HFFc6 (cell line): ENCODE data around the gene RAB9A. TPM values are rescaled to one million over a fixed set of nuclear protein-coding genes. Genes with fewer than 3 reads are reported as not detected.

Experiments
- DNase-seq: peaks from one replicate; pipeline ENCODE4 v3.0.0-alpha.2; 2018
- H3K27ac Mint-ChIP-seq: 2 replicates; pipeline ENCODE4 v1.8.0; 2020; ENCODE audit warnings: mild to moderate bottlenecking, mixed read lengths
- H3K27me3 Mint-ChIP-seq: 2 replicates; pipeline ENCODE4 v1.8.0; 2021; ENCODE audit warnings: mild to moderate bottlenecking, moderate library complexity, mixed read lengths; ENCODE audit not compliant: insufficient read depth
- H3K36me3 Mint-ChIP-seq: 2 replicates; pipeline ENCODE4 v1.8.0; 2021; ENCODE audit warnings: low read depth, mixed read lengths
- H3K4me1 Mint-ChIP-seq: 2 replicates; pipeline ENCODE4 v1.8.0; 2020; ENCODE audit warnings: low read depth, mixed read lengths
- H3K4me3 Mint-ChIP-seq: 2 replicates; pipeline ENCODE4 v1.8.0; 2020; ENCODE audit warnings: mild to moderate bottlenecking, moderate library complexity, mixed read lengths
- H3K9me3 Mint-ChIP-seq: 2 replicates; pipeline ENCODE4 v1.8.0; 2020; ENCODE audit warnings: mild to moderate bottlenecking, mixed read lengths
- total RNA-seq, 6 experiments: library from RNA; stranded (reverse); fragmentation: NEBNext Ultra II Directional; extraction: Animal tissue kit (Norgen Biotek cat#: 25700); gene quantifications; 2 replicates in 1 of 6; 3 replicates in 5 of 6; pipeline ENCODE4 v1.2.3, GENCODE V29; 2021
- TF ChIP-seq, protein P1 (sequence below): fragments of 200-600 bp; sonication (generic); IDR thresholded peaks from 2 replicates; pipeline ENCODE4 v1.5.0; 2021; ENCODE audit warnings: antibody characterized with exemption, mild to moderate bottlenecking

The RAB9A gene
- total RNA-seq, 6 experiments from 2014 or later: 13.5 to 18.3 (median 15.1) TPM

DNA sequence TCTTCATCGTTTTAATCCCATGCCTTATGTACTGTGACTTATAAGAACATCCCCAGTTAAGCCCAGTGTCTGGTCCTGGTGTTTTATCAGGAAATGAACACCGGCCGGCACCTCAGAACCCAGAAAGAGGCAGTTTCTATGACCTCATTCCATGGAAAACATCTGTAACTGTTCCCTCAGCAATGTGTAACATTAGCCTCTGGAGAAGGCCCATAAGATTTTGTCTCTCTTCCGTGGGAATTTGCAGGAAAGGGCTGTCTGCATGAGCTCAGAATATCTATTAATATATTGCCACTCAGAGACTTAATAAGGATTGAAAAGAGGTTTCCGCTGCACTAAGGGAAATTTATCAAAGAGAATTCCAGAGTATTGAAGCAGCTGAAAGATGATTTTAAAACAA, 39.1 kb upstream of the RAB9A start:
- H3K27ac Mint-ChIP-seq: 0 out of 2 replicates have a peak overlapping the region, but pooled peaks have one; percentile 16
- DNase-seq: no peak
- H3K36me3 Mint-ChIP-seq: no peaks in the 10 kb centered on the region
- H3K4me3 Mint-ChIP-seq: no peak overlapping the region
- H3K27me3 Mint-ChIP-seq: no peaks in the 10 kb centered on the region; the same call in 1 of the 2 replicates
- TF ChIP-seq, protein P1, sequence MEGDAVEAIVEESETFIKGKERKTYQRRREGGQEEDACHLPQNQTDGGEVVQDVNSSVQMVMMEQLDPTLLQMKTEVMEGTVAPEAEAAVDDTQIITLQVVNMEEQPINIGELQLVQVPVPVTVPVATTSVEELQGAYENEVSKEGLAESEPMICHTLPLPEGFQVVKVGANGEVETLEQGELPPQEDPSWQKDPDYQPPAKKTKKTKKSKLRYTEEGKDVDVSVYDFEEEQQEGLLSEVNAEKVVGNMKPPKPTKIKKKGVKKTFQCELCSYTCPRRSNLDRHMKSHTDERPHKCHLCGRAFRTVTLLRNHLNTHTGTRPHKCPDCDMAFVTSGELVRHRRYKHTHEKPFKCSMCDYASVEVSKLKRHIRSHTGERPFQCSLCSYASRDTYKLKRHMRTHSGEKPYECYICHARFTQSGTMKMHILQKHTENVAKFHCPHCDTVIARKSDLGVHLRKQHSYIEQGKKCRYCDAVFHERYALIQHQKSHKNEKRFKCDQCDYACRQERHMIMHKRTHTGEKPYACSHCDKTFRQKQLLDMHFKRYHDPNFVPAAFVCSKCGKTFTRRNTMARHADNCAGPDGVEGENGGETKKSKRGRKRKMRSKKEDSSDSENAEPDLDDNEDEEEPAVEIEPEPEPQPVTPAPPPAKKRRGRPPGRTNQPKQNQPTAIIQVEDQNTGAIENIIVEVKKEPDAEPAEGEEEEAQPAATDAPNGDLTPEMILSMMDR: no peak
- peaks cover 49% of the 10 kb centered on the region for H3K4me1 Mint-ChIP-seq
- no peaks in the 10 kb centered on the region for H3K9me3 Mint-ChIP-seq

DNA sequence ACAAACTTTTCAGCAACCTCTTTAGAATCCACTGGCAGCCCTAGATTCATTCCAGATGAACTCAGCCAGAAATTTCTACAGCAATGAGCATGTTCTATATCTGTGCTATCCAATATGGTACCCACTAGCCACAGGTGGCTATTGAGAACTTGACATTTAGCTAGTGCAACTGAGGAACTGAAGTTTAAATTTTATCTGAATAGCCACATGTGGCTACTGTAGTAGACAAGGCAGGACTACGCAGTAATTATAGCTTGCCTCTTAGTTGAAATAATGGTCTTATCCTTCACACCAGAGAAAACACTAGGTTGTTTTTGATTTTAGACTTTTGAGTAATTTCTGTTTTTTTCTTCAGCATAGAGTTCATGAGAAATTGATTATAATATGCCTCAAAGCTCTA, 38.6 kb upstream of the RAB9A start:
- Mint-ChIP-seq H3K27ac (no peak overlapping the region), H3K27me3 (no peaks in the 10 kb centered on the region; the same call in 1 of the 2 replicates), H3K4me1 (peaks cover 49% of the 10 kb centered on the region), H3K36me3 (no peaks in the 10 kb centered on the region), H3K4me3 (no peak overlapping the region), H3K9me3 (no peaks in the 10 kb centered on the region)
- DNase-seq: no peak
- TF ChIP-seq, protein P1: no peak

DNA sequence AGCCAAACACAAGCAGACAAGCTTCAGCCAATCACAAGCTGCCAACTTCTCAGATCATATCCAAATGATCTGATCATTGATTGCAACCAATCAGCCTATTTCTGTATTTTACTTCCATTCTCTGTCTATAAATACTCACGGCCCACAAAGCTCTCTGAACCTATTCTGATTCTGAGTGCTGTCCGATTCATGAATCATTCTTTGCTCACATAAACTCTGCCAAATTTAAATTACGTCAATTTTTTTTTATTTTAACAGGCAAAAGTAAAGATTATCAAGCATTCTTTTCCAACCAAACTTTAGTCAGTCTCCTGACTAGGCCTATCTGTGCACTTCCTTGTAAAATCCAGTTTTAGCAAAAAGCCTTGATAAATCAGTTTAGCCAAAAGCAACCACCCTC, 37.8 kb upstream of the RAB9A start:
- Mint-ChIP-seq H3K4me1 (peaks cover 44% of the 10 kb centered on the region), H3K27me3 (no peaks in the 10 kb centered on the region; the same call in 1 of the 2 replicates), H3K4me3 (peak overlapping the region; percentile 20; the same call in 1 of the 2 replicates), H3K36me3 (no peaks in the 10 kb centered on the region), H3K9me3 (no peaks in the 10 kb centered on the region), H3K27ac (peak overlapping the region; percentile 49; the same call in 1 of the 2 replicates)
- TF ChIP-seq, protein P1: no peak
- DNase-seq: no peak

DNA sequence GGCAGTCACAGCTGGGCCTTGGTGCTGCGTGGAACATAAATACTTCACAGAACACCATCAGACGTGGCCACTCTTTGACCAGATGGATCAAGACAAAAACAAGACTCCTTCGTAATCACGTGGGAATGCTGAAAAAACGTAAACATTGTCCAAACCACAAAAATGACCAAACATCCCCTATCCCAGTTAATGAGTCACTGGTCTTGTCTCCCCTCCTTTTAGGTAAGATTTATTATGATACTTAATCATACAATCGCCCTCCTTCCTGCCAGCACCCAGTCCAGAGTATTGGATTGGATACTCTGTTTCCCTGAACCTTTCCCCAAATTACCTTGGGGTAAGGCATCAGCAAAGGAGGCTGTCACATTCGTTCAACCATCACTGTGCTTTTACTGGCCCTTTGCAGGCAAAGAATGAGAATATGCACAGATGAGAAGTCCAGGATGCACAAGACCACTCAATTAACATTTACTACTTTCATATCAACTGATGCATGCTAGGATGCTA, 36.6 kb upstream of the RAB9A start:
- DNase-seq: peak; percentile 81
- peak overlapping the region; percentile 98 for H3K27ac Mint-ChIP-seq
- no peaks in the 10 kb centered on the region for H3K36me3 Mint-ChIP-seq
- TF ChIP-seq, protein P1: no peak
- H3K4me1 Mint-ChIP-seq: peaks cover 35% of the 10 kb centered on the region
- H3K4me3 Mint-ChIP-seq: peak overlapping the region; percentile 91
- H3K9me3 Mint-ChIP-seq: no peaks in the 10 kb centered on the region
- H3K27me3 Mint-ChIP-seq: no peaks in the 10 kb centered on the region

DNA sequence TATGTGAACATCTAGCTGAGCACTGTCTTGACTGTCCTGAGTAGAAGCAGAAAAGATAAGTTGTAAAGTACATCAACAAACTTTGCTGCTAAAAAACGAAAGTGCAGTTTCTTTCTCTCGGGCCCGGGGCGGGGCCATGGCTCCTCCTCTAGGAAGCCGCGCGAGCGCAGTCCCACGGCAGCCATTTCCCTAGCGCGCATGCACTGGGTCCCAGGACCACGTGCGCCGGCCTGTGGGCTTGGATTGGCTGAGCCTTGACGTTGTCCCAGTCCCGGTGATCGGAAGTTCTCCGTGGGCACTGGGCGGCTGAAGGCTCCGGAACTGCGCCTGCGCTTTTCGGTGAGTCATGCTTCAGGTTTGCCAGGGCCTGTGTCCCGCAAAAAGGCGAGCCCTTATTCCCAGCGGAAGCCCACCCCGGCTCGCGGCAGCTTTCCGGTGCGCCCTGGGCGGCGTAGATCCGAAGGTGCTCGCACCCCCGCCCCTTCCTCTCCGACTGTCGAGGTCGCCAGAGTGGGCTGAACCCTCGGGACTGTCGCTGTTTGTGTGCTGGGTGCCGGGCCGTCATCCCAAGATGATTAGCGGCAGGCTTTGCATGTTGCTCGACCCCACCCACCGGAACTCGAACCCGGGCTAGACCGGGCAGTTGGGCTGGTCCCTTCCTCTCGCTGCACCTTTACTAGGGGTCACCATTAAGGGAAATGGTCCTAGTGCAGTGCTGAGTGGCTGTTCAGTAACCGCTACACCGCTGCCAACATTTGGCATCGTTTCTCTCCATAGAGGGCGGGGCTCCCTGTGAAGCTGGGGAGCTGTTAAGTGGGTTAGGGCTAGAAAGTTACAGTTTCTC, 35.9 kb upstream of the RAB9A start, which contains the start of gene TCEANC:
TSS of gene TCEANC (plus strand) at position 292 of the 844 bp plus-strand sequence. CDS start 9,368 bp downstream, outside the sequence.
- DNase-seq: peak; percentile 96
- Mint-ChIP-seq H3K27ac (peak within 1 kb of the TSS; percentile 98), H3K36me3 (no peaks in the 10 kb centered on the region), H3K27me3 (no peaks in the 10 kb centered on the region), H3K4me3 (peak within 1 kb of the TSS; percentile 91), H3K9me3 (no peaks in the 10 kb centered on the region), H3K4me1 (peaks cover 28% of the 10 kb centered on the region)
- TF ChIP-seq, protein P1: no peak
